HG03378 (cell line): Measurements from ENCODE around the gene MYEOV.

Source experiments
- ATAC-seq: cut with Tn5 transposase; IDR thresholded peaks from one replicate; pipeline ENCODE4 v1.9.1; 2021; ENCODE audit warnings: mild to moderate bottlenecking, moderate library complexity; ENCODE audit not compliant: unreplicated experiment

Gene MYEOV

GRCh38 chr11:69314555-69314954 is 20.6 kb downstream of the MYEOV start:
- ATAC-seq = no peak

GRCh38 chr11:69316956-69317355 is 23.0 kb downstream of the MYEOV start:
- no peak for ATAC-seq

GRCh38 chr11:69317401-69318092 is 23.6 kb downstream of the MYEOV start:
- ATAC-seq = no peak

- ATAC-seq = no peak
These were observed 24.1 kb downstream of the MYEOV start for GRCh38 chr11:69318093-69318420.

- no peak for ATAC-seq
These were observed 25.5 kb downstream of the MYEOV start for GRCh38 chr11:69319255-69320106.

GRCh38 chr11:69320326-69320725 is 26.4 kb downstream of the MYEOV start:
- no peak for ATAC-seq

GRCh38 chr11:69320756-69321741 is 27.1 kb downstream of the MYEOV start:
- no peak for ATAC-seq

GRCh38 chr11:69321877-69322361 is 28.0 kb downstream of the MYEOV start:
- no peak for ATAC-seq

- no peak for ATAC-seq
These were observed 31.5 kb downstream of the MYEOV start for GRCh38 chr11:69325446-69325845.

GRCh38 chr11:69326622-69327219 is 32.8 kb downstream of the MYEOV start:
- no peak for ATAC-seq

- no peak for ATAC-seq
These were observed 33.8 kb downstream of the MYEOV start for GRCh38 chr11:69327741-69328191.

- no peak for ATAC-seq
These were observed 34.3 kb downstream of the MYEOV start for GRCh38 chr11:69328231-69328630.

- ATAC-seq = no peak
These were observed 35.6 kb downstream of the MYEOV start for GRCh38 chr11:69329581-69329980.

- ATAC-seq = no peak
These were observed 36.4 kb downstream of the MYEOV start for GRCh38 chr11:69330330-69330729.

GRCh38 chr11:69333149-69333710 is 39.3 kb downstream of the MYEOV start:
- no peak for ATAC-seq

- ATAC-seq = no peak
These were observed 39.9 kb downstream of the MYEOV start for GRCh38 chr11:69333879-69334278.

- ATAC-seq = no peak
These were observed 41.2 kb downstream of the MYEOV start for GRCh38 chr11:69335007-69335780.

- ATAC-seq = no peak
These were observed 41.9 kb downstream of the MYEOV start for GRCh38 chr11:69335781-69336405.

GRCh38 chr11:69337211-69337721 is 43.3 kb downstream of the MYEOV start:
- ATAC-seq = peak; percentile 83
